ES-I3 (cell line): ENCODE measurements around the gene IER5L.

Experiments
- H3K36me3 ChIP-seq: 2 replicates; pipeline ENCODE4 v1.6.1; 2013; ENCODE audit warnings: mild to moderate bottlenecking, low read length, control low read depth, moderate library complexity; ENCODE audit not compliant: insufficient read depth
- H3K4me1 ChIP-seq: 2 replicates; pipeline ENCODE4 v1.6.1; 2013; ENCODE audit warnings: mild to moderate bottlenecking, control low read depth, low read length; ENCODE audit not compliant: insufficient read depth
- H3K9ac ChIP-seq: 2 replicates; pipeline ENCODE4 v1.6.1; 2013; ENCODE audit warnings: low read depth, mild to moderate bottlenecking, low read length, moderate library complexity
- H3K9me3 ChIP-seq: 2 replicates; pipeline ENCODE4 v1.6.1; 2013; ENCODE audit warnings: mild to moderate bottlenecking, low read length, moderate library complexity; ENCODE audit not compliant: control insufficient read depth, insufficient read depth

The IER5L gene

GRCh38 chr9:129177791-129178567 is at the start of gene IER5L:
Gene IER5L (minus strand): TSS chr9:129178261. CDS start chr9:129178052, 209 bp downstream.
- Histone ChIP-seq H3K9ac (peak within 1 kb of the TSS; percentile 84; the same call in 1 of the 2 replicates), H3K4me1 (peaks cover 13% of the 10 kb centered on the region; the same call in 1 of the 2 replicates), H3K9me3 (no peaks in the 10 kb centered on the region), H3K36me3 (no peaks in the 10 kb centered on the region)

DNA sequence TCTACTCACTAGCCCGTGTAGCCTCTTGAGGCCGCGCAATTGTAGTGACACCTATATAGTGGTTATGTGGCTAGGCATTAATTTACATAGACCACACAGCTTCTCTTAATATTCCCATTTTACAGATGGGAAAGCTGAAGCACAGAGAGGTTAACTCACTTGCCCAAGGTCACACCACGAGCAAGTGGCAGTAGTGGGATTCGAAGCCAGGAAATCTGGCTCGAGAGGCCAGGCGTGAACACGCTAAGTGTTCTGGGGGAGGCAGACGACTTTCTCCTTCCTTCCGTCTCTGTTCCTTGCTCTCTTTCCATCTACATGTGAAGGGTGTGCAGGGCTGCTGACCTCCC is 49.8 kb upstream of the IER5L start:
- Histone ChIP-seq H3K9me3 (no peaks in the 10 kb centered on the region), H3K4me1 (peaks cover 20% of the 10 kb centered on the region; the same call in 1 of the 2 replicates), H3K9ac (no peak overlapping the region), H3K36me3 (no peaks in the 10 kb centered on the region)

- Histone ChIP-seq H3K9ac (no peak overlapping the region), H3K9me3 (no peaks in the 10 kb centered on the region), H3K4me1 (peaks cover 26% of the 10 kb centered on the region; the same call in 1 of the 2 replicates), H3K36me3 (no peaks in the 10 kb centered on the region)
Measured at GRCh38 chr9:129225815-129226214, 47.8 kb upstream of the IER5L start.

DNA sequence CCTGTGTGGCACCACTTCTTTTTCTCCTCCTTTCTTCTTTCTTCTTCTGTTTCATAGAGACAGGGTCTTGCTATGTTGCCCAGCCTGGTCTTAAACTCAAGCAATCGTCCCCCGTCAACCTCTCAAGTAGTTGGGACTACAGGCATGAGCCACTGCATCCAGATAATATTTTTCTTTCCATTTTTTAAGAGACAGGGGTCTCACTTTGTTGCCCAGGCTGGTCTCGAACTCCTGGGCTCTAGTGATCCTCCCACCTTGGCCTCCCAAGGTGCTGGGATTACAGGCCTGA is 47.4 kb upstream of the IER5L start:
- no peak overlapping the region for H3K9ac ChIP-seq

GRCh38 chr9:129224618-129225489 is 46.8 kb upstream of the IER5L start:
- no peaks in the 10 kb centered on the region for H3K36me3 ChIP-seq
- H3K9me3 ChIP-seq: no peaks in the 10 kb centered on the region
- H3K4me1 ChIP-seq: peaks cover 26% of the 10 kb centered on the region; the same call in 1 of the 2 replicates
- no peak overlapping the region for H3K9ac ChIP-seq

More for the DNA sequence above, 47.4 kb upstream of the IER5L start:
- Histone ChIP-seq H3K36me3 (no peaks in the 10 kb centered on the region), H3K4me1 (peaks cover 26% of the 10 kb centered on the region; the same call in 1 of the 2 replicates), H3K9me3 (no peaks in the 10 kb centered on the region)

- Histone ChIP-seq H3K4me1 (peaks cover 22% of the 10 kb centered on the region; the same call in 1 of the 2 replicates), H3K36me3 (no peaks in the 10 kb centered on the region), H3K9ac (no peak overlapping the region), H3K9me3 (no peaks in the 10 kb centered on the region)
Measured at GRCh38 chr9:129223551-129224208, 45.6 kb upstream of the IER5L start.

DNA sequence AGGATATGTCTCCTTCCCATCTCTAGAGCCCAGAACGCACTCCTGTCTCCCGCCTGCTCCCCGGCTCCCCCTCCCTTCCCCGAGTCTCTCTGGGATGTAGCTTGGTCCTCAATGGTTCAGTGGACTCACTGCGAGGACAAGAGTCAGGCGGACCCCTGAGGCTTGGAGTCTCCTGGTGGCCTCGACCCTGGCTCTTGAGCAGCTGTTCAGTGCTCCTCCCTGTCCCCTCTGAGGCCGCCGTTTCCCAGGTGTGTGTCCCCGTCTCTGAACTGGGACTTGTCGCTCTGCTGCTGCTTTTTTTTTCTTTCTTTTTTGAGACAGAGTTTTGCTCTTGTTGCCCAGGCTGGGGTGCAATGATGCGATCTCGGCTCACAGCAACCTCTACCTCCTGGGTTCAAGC is 44.8 kb upstream of the IER5L start:
- H3K36me3 ChIP-seq: no peaks in the 10 kb centered on the region
- H3K9ac ChIP-seq: no peak overlapping the region
- peaks cover 22% of the 10 kb centered on the region; the same call in 1 of the 2 replicates for H3K4me1 ChIP-seq
- no peaks in the 10 kb centered on the region for H3K9me3 ChIP-seq

- Histone ChIP-seq H3K4me1 (peaks cover 26% of the 10 kb centered on the region; the same call in 1 of the 2 replicates), H3K9ac (no peak overlapping the region), H3K36me3 (no peaks in the 10 kb centered on the region), H3K9me3 (no peaks in the 10 kb centered on the region)
Measured at GRCh38 chr9:129221979-129222635, 44.0 kb upstream of the IER5L start.

GRCh38 chr9:129221233-129221632 is 43.2 kb upstream of the IER5L start:
- Histone ChIP-seq H3K4me1 (peaks cover 26% of the 10 kb centered on the region; the same call in 1 of the 2 replicates), H3K9ac (no peak overlapping the region), H3K9me3 (no peaks in the 10 kb centered on the region), H3K36me3 (no peaks in the 10 kb centered on the region)

GRCh38 chr9:129220771-129221170 is 42.7 kb upstream of the IER5L start:
- Histone ChIP-seq H3K36me3 (no peaks in the 10 kb centered on the region), H3K4me1 (peaks cover 23% of the 10 kb centered on the region; the same call in 1 of the 2 replicates), H3K9me3 (no peaks in the 10 kb centered on the region), H3K9ac (no peak overlapping the region)

DNA sequence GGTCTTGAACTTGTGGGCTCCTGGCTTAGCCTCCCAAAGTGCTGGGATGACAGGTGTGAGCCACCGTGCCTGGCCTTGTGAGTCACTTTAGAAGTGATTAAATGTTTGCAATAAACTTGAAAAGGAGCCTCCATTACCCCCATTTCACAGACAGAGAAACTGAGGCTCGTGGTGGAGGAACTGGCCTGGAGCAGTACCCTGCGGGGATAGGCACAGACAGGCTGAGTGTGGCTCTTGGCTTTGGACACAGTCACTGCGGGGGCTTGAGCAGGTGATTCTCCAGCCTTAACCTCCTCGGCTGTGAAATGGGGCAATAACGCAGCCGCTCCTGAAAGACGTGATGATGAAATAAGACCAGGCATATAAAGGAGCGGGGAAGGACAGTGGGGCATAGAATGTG is 40.9 kb upstream of the IER5L start:
- H3K9ac ChIP-seq: no peak overlapping the region
- peaks cover 11% of the 10 kb centered on the region; the same call in 1 of the 2 replicates for H3K4me1 ChIP-seq
- H3K36me3 ChIP-seq: no peaks in the 10 kb centered on the region
- H3K9me3 ChIP-seq: no peaks in the 10 kb centered on the region

- no peaks in the 10 kb centered on the region for H3K36me3 ChIP-seq
- peaks cover 11% of the 10 kb centered on the region; the same call in 1 of the 2 replicates for H3K4me1 ChIP-seq
- no peaks in the 10 kb centered on the region for H3K9me3 ChIP-seq
- H3K9ac ChIP-seq: no peak overlapping the region
Measured at GRCh38 chr9:129218272-129218625, 40.2 kb upstream of the IER5L start.

DNA sequence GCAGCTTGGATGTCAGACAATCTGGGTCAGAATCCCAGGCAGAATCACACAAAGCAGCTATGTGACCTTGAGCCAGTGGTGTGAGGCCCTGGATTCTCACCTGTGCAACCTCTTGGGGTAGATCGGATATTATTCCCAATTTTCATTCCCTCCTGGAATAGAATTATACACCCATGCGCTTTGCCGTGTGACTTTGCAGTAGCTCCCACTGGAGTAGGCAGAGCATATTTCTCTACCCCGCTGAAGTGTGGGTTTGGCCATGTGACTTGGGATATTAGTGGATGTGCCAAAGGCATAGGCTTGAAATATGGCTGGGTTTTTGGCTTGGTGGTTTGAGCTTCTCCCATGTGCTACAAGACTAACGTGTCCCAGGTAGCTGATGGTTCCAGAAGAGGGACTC is 35.5 kb upstream of the IER5L start:
- Histone ChIP-seq H3K9me3 (no peaks in the 10 kb centered on the region), H3K4me1 (peaks cover 9% of the 10 kb centered on the region; the same call in 1 of the 2 replicates), H3K36me3 (no peaks in the 10 kb centered on the region), H3K9ac (no peak overlapping the region)

DNA sequence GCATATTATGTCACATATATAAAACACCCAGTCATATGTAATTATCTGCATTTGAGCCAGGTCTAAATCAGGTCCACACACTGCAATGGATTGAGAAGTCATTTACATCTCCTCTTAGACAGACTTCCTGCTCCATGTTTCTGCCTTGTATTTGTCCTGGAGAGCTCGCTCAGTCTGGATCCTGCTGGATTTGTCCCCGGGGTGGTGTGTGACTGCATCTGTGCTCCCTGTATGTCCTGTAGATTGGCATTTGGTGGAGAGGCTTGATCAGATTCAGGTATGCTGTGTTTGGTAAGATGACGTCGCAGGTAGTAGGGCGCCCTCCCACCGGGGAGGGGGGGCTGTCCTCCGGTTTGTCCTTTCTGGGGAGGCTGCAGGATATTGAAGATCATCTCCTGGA is 33.6 kb upstream of the IER5L start:
- no peaks in the 10 kb centered on the region for H3K36me3 ChIP-seq
- H3K9ac ChIP-seq: no peak overlapping the region
- no peaks in the 10 kb centered on the region for H3K9me3 ChIP-seq
- peaks cover 15% of the 10 kb centered on the region for H3K4me1 ChIP-seq
